ENCODE measurements around the gene FCGR1A.
A peak's percentile ranks its signal among the peaks of the same experiment; 100 is the strongest.
"Not testable (repeated sequence)": the region's sequence is repeated elsewhere in the genome, so short reads cannot be mapped to it uniquely, and the experiment has no call there.

FCGR1A gene

GRCh38 chr1:149778313-149778712 is 4.2 kb upstream of the FCGR1A start:
- not testable (repeated sequence) for DNase-seq

GRCh38 chr1:149781413-149781984 is 995 bp upstream of the FCGR1A start:
- DNase-seq = not testable (repeated sequence)

GRCh38 chr1:149783289-149783688 is 795 bp downstream of the FCGR1A start:
- not testable (repeated sequence) for DNase-seq

GRCh38 chr1:149783868-149784267 is 1.4 kb downstream of the FCGR1A start:
- not testable (repeated sequence) for DNase-seq

- not testable (repeated sequence) for DNase-seq
Observed at GRCh38 chr1:149787688-149788451, 5.4 kb downstream of the FCGR1A start.

GRCh38 chr1:149792502-149792901 is 10.0 kb downstream of the FCGR1A start:
- DNase-seq = peak; percentile 77

GRCh38 chr1:149792912-149793515 is 10.5 kb downstream of the FCGR1A start:
- DNase-seq = peak; percentile 87

- DNase-seq = not testable (repeated sequence)
Observed at GRCh38 chr1:149793885-149794284, 11.4 kb downstream of the FCGR1A start.

GRCh38 chr1:149801628-149802027 is 19.1 kb downstream of the FCGR1A start:
- not testable (repeated sequence) for DNase-seq

GRCh38 chr1:149804417-149805080 is 22.1 kb downstream of the FCGR1A start:
- DNase-seq = not testable (repeated sequence)

- not testable (repeated sequence) for DNase-seq
Observed at GRCh38 chr1:149810697-149811405, 28.4 kb downstream of the FCGR1A start.

- DNase-seq = not testable (repeated sequence)
Observed at GRCh38 chr1:149811514-149811889, 29.0 kb downstream of the FCGR1A start.

GRCh38 chr1:149811890-149812829 is 29.7 kb downstream of the FCGR1A start:
- DNase-seq = peak; percentile 77

GRCh38 chr1:149812893-149813801 is 30.7 kb downstream of the FCGR1A start:
- peak; percentile 68 for DNase-seq

GRCh38 chr1:149820387-149820786 is 37.9 kb downstream of the FCGR1A start:
- not testable (repeated sequence) for DNase-seq

GRCh38 chr1:149826555-149826954 is 44.1 kb downstream of the FCGR1A start:
- DNase-seq = not testable (repeated sequence)

GRCh38 chr1:149831764-149832315 is 49.3 kb downstream of the FCGR1A start:
- not testable (repeated sequence) for DNase-seq

- not testable (repeated sequence) for DNase-seq
Observed at GRCh38 chr1:149832316-149833126, 50.0 kb downstream of the FCGR1A start.

GRCh38 chr1:149833144-149833543 is 50.6 kb downstream of the FCGR1A start:
- not testable (repeated sequence) for DNase-seq

All from activated T-cell treated with anti-CD3 and anti-CD28 coated beads, Interleukin-2, amount 50 U/mL, for 1 hour (primary cell).